ENCODE measurements around the gene RCOR1.
"Not testable (repeated sequence)": the region's sequence is repeated elsewhere in the genome, so short reads cannot be mapped to it uniquely, and the experiment has no call there.

Gene RCOR1
- total RNA-seq: 28.0 to 51.1 (median 38.6) reads per million in 9 experiments

DNA sequence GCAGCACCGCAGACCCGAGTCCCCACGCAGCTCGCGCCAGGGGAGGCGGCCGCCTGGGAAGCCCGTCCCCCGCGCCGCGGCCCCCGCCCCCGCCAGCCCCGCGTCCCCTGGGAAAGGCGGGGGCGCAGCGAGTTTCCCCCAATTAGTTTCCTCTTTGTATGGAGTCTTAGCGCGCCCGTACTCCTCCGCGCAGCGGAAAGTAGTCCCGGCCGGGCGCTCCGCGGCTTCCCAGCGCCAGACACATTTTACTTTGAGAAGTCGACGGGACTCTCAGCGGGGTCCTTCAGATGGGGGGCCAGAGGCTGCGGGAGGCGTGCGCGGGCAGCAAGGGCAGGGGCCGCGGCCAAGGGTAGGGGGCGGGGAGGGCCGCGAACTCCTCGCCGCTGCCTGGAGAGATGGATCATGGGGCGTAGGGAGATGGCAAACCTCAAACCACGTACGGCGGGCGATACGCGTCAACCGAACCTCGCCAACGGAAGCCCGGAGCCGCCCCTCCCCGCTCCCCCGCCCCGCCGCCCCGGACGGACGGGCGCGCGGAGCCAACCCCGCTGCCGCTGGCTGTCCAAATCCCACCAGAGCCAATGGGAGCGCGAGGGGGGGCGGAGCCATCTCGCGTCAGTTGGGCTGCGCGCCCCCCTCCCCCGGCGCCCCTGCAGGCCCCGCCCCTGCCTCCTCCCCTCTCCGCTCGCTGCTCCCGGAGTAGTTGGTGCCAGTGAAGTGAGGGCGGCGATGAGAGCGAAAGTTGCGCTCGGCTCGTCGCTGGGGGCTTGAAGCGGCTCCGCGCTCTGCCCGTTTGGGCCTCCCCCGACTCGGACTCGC is at the start of gene RCOR1:
RCOR1 (plus strand) TSS at position 706 of the 819 bp plus-strand sequence. CDS start 238 bp downstream, outside the sequence.
- H3K27ac Mint-ChIP-seq: peak within 1 kb of the TSS; percentile 87 to 96
- peak; percentile 82 for ATAC-seq (replicated peaks)

DNA sequence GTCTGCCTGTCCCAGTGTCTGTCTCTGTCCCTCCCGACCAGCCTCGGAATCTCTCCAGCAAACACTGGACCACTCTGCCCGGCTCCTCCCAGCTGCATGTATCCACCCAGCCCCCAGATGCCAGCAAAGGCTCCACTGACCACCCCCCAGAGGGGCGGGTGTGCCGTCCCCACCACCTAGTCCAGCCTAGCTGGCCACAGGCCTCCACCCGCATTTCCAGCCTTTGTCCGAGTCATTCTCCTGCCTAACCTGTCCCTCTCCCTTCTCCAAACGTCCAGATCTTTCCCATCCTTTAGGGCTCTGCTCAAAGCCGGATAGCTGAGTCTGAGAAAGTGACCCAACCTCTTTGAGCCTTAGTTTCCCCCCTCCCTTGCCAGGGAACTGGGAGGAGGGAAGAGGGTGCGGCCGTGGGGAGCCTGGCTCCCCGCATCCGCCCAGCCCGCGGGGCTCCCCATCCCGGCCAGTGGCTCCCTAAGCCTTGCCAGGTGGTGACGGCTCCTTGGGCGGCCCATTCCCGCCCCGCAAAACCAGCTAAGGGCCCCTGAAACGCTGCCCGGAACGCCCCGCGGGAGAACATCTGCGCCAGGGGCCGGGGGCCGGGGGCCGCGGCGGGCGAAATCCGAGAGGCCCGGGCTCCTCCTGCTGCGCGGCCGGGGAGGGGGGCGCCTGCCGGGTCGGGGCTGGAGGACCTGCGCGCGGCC is 48.3 kb upstream of the RCOR1 start:
- ATAC-seq (replicated peaks) (no peak), DNase-seq (no peak)
- no peaks in the 10 kb centered on the region for H3K36me3 Mint-ChIP-seq (ENCODE audit: insufficient read depth)

More for the DNA sequence above, at the start of gene RCOR1:
- H3K4me1 Mint-ChIP-seq (ENCODE audit: low read depth in 2 of 2): peaks cover 21 to 26% of the 10 kb centered on the region in 2 donors
- H3K9me3 Mint-ChIP-seq: no peaks in the 10 kb centered on the region
- peak; percentile 94 to 96 (median 95) for DNase-seq
- H3K4me3 Mint-ChIP-seq: peak within 1 kb of the TSS; percentile 91 to 94
- H3K36me3 Mint-ChIP-seq (ENCODE audit: insufficient read depth): peaks cover 21% of the 10 kb centered on the region
- no peaks in the 10 kb centered on the region for H3K27me3 Mint-ChIP-seq

DNA sequence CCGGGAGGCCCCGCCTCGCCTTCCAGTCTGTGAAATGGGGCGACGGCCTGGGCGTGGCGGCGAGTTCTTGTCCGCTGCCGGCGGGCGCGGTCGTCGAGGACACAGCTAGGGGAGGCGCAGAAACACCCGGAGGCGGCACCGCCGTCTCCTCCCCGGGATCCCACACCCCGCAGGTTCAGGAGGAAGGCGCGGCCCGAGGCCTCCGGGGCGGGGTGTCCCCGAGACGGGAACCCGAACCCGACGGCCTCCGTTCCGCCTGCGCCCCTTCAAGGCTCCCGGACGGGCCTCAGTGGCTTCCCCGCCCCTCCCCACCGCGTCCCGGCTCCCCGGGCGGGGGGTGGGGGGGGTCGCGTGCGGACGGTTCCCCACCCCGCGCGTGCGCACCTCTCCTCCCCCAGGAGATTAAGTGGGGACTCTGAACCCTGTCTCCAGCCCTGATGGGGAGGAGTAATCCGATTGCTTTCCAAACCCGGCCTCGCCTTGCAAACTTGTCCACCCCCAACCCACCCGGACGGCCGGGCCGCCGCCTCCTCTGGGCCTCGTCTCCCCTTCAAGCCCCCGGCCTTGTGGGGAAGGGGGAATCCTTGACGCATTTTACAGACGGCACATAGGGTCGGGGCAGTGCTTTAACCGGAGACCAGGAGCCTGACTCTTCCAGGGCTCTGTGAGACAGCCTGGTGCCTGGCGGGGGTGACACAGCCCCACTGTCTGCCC is 47.5 kb upstream of the RCOR1 start:
- H3K27me3 Mint-ChIP-seq: peaks cover 31 to 60% of the 10 kb centered on the region in 2 donors
- no peak overlapping the region for H3K27ac Mint-ChIP-seq
- peak; percentile 76 for ATAC-seq (replicated peaks)
- peak in 2 of 3 experiments; percentile 5 to 27 for DNase-seq
- no peaks in the 10 kb centered on the region for H3K36me3 Mint-ChIP-seq (ENCODE audit: insufficient read depth)
- no peaks in the 10 kb centered on the region for H3K9me3 Mint-ChIP-seq
- peaks cover 3 to 7% of the 10 kb centered on the region in 2 donors for H3K4me1 Mint-ChIP-seq (ENCODE audit: low read depth in 2 of 2)
- peak overlapping the region; percentile 63 to 69 for H3K4me3 Mint-ChIP-seq

More for the DNA sequence above, 48.3 kb upstream of the RCOR1 start:
- Mint-ChIP-seq H3K27ac (no peak overlapping the region), H3K4me1 (ENCODE audit: low read depth in 2 of 2) (peaks cover 3 to 7% of the 10 kb centered on the region in 2 donors), H3K4me3 (peak overlapping the region; percentile 15 to 45), H3K9me3 (no peaks in the 10 kb centered on the region), H3K27me3 (peaks cover 31 to 58% of the 10 kb centered on the region in 2 donors)

GRCh38 chr14:102545461-102546265 is 46.8 kb upstream of the RCOR1 start:
- H3K36me3 Mint-ChIP-seq (ENCODE audit: insufficient read depth): no peaks in the 10 kb centered on the region
- peak overlapping the region in 1 of 2 donors; percentile 49 for H3K27ac Mint-ChIP-seq
- DNase-seq (no peak), ATAC-seq (replicated peaks) (no peak)
- peak overlapping the region; percentile 63 to 69 for H3K4me3 Mint-ChIP-seq
- H3K27me3 Mint-ChIP-seq: peaks cover 36 to 67% of the 10 kb centered on the region in 2 donors
- H3K4me1 Mint-ChIP-seq (ENCODE audit: low read depth in 2 of 2): peaks cover 3 to 7% of the 10 kb centered on the region in 2 donors
- H3K9me3 Mint-ChIP-seq: no peaks in the 10 kb centered on the region

- Mint-ChIP-seq H3K4me3 (no peak overlapping the region), H3K4me1 (ENCODE audit: low read depth in 2 of 2) (peaks cover 3 to 7% of the 10 kb centered on the region in 2 donors), H3K27me3 (peaks cover 22 to 57% of the 10 kb centered on the region in 2 donors), H3K27ac (no peak overlapping the region), H3K9me3 (no peaks in the 10 kb centered on the region), H3K36me3 (ENCODE audit: insufficient read depth) (no peaks in the 10 kb centered on the region)
- DNase-seq (no peak), ATAC-seq (replicated peaks) (no peak)
Observed at GRCh38 chr14:102548616-102549240, 43.7 kb upstream of the RCOR1 start.

- DNase-seq; H3K36me3 Mint-ChIP-seq (ENCODE audit: insufficient read depth); ATAC-seq (replicated peaks); H3K4me3 Mint-ChIP-seq; H3K9me3 Mint-ChIP-seq; H3K27ac Mint-ChIP-seq; H3K4me1 Mint-ChIP-seq (ENCODE audit: low read depth in 2 of 2): not testable (repeated sequence)
- peaks cover 7 to 38% of the 10 kb centered on the region in 2 donors for H3K27me3 Mint-ChIP-seq
Observed at GRCh38 chr14:102550927-102551401, 41.5 kb upstream of the RCOR1 start.

GRCh38 chr14:102551995-102552705 is 40.3 kb upstream of the RCOR1 start:
- Mint-ChIP-seq H3K4me1 (ENCODE audit: low read depth in 2 of 2) (peaks cover 0 to 2% of the 10 kb centered on the region in 2 donors), H3K4me3 (no peak overlapping the region), H3K27ac (no peak overlapping the region), H3K27me3 (peaks cover 5 to 33% of the 10 kb centered on the region in 2 donors), H3K9me3 (no peaks in the 10 kb centered on the region), H3K36me3 (ENCODE audit: insufficient read depth) (peaks cover 3% of the 10 kb centered on the region)
- DNase-seq: no peak
- ATAC-seq (replicated peaks): no peak

- Mint-ChIP-seq H3K36me3 (ENCODE audit: insufficient read depth) (peaks cover 3% of the 10 kb centered on the region), H3K9me3 (no peaks in the 10 kb centered on the region), H3K4me1 (ENCODE audit: low read depth in 2 of 2) (peaks cover 0 to 2% of the 10 kb centered on the region in 2 donors), H3K4me3 (peak overlapping the region; percentile 78 to 82), H3K27me3 (peaks cover 4 to 9% of the 10 kb centered on the region in 2 donors), H3K27ac (peak overlapping the region; percentile 79 to 85)
- ATAC-seq (replicated peaks): peak; percentile 93
- DNase-seq: peak; percentile 43 to 49 (median 46)
Observed at GRCh38 chr14:102554821-102555819, 37.3 kb upstream of the RCOR1 start.

GRCh38 chr14:102556098-102556677 is 36.3 kb upstream of the RCOR1 start:
- peaks cover 0 to 2% of the 10 kb centered on the region in 2 donors for H3K4me1 Mint-ChIP-seq (ENCODE audit: low read depth in 2 of 2)
- H3K9me3 Mint-ChIP-seq: no peaks in the 10 kb centered on the region
- no peak for DNase-seq
- H3K27me3 Mint-ChIP-seq: no peaks in the 10 kb centered on the region
- peak overlapping the region in 1 of 2 donors; percentile 82 for H3K4me3 Mint-ChIP-seq
- peak overlapping the region in 1 of 2 donors; percentile 79 for H3K27ac Mint-ChIP-seq
- ATAC-seq (replicated peaks): no peak
- H3K36me3 Mint-ChIP-seq (ENCODE audit: insufficient read depth): peaks cover 3% of the 10 kb centered on the region

- no peak for ATAC-seq (replicated peaks)
- H3K36me3 Mint-ChIP-seq (ENCODE audit: insufficient read depth): peaks cover 3% of the 10 kb centered on the region
- peaks cover 0 to 2% of the 10 kb centered on the region in 2 donors for H3K4me1 Mint-ChIP-seq (ENCODE audit: low read depth in 2 of 2)
- no peak for DNase-seq
- no peak overlapping the region for H3K4me3 Mint-ChIP-seq
- H3K27me3 Mint-ChIP-seq: no peaks in the 10 kb centered on the region
- H3K27ac Mint-ChIP-seq: no peak overlapping the region
- H3K9me3 Mint-ChIP-seq: no peaks in the 10 kb centered on the region
Observed at GRCh38 chr14:102557434-102558226, 34.8 kb upstream of the RCOR1 start.
